NT2/D1 (cell line): Measurements from ENCODE around the gene ENGASE.

Experiments used
- SUZ12 ChIP-seq: IDR thresholded peaks from 2 replicates; pipeline ENCODE4 v1.6.1; 2011; ENCODE audit not compliant: insufficient read length, insufficient read depth; ENCODE audit errors: extremely low read depth
- YY1 ChIP-seq: IDR thresholded peaks from 2 replicates; pipeline ENCODE4 v1.6.1; 2011; ENCODE audit not compliant: insufficient read length, insufficient read depth
- ZNF274 ChIP-seq: IDR thresholded peaks from 2 replicates; pipeline ENCODE4 v1.6.1; 2011; ENCODE audit warnings: mild to moderate bottlenecking, low read depth, low read length

DNA sequence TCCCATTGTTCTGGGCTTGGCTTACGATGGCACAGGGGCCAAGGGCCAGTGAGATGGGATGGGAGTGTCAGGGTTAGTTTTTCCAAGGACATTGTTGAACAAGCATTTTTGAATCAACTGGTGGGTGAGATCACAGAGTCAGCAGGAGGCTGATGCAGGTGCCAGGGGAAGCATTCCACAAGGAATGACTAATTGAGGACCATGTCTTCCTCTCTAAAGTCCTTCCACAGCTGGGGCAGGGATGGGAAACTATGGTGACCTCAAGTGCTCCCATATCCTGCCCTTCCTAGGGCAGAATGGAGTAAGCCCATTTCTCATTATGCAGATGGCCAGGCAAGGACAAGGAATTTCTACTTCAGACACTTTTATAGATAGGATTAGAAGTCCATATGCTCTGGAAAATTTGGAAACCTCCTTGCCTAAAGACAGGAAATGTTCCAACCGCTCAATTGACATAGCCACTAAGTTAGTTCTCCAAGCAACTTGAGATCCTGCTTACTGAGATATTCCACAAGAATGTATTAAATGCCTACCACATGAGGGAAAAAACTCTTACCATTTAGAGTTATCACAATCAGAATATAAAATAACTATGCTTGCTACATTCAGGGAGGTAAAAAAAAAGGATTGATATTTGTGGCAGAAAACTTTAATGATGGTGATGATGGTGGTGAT lies 21.2 kb upstream of the ENGASE start:
- TF ChIP-seq ZNF274, result no peak
- TF ChIP-seq YY1, result no peak
- no peak for TF ChIP-seq SUZ12
